Measurements from ENCODE around the gene CXCL3.
"Not testable (repeated sequence)": the region's sequence is repeated elsewhere in the genome, so short reads cannot be mapped to it uniquely, and the experiment has no call there.

The CXCL3 gene

GRCh38 chr4:74038425-74039314, at the start of gene CXCL3:
Gene CXCL3 (minus strand): TSS chr4:74038689. CDS start chr4:74038611, 78 bp downstream.
- DNase-seq, result peak; percentile 60 to 71

DNA sequence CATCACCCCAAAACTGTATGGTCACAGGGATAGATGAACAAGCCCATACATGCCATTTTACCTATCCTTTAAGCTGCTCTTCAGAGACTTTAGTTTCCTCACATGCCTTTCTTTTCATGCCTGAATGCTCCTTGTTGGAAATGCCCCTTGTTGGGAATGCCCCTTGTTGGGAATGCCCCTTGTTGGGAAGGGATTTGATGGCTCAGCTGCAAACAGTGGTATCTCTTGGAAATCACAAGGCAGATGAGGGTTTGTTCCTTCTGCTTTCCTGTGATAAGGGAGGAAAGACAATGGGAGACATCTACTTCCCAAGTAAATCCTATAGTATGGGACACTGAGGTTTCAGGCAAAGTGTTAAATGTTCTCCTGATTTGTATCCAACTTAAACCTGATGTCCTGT, 49.0 kb upstream of the CXCL3 start:
- no peak for DNase-seq

DNA sequence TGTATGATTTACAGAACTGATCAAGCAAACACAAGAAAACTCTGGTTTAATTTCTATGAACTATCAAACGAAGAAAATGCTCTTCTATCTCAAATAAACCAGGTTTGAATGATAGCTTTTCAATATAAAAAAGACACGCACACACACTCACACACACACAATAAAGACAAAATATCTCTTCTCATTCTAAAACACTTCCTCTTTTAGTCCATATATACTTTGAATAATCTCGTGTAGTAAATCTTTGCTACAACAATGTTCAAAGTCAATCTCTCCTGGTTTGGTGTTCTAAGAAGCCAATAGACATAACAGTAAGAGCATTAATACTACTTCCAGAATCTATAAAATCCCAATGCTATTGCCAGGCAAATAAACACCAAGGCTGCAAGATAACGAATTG, 47.2 kb upstream of the CXCL3 start:
- peak; percentile 15 to 38 for DNase-seq

DNA sequence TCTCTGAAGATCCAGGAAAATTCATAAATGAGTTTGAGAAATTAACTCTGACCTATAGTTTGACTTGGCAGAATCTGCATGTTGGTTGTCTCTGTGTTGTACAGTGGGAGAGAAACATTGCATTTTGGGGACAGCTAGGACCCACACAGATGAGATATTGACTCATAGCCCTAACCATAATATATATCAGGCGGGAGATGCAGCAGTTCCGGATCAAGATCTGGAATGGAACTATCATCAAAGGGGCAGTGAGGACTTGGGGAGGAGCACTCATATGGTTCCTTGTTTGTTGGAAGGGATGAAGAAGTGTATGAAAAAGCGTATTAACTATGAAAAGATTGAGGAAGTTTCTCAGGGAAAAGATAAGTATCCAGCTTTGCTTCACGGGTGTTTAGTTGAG, 46.5 kb upstream of the CXCL3 start:
- DNase-seq, result no peak

DNA sequence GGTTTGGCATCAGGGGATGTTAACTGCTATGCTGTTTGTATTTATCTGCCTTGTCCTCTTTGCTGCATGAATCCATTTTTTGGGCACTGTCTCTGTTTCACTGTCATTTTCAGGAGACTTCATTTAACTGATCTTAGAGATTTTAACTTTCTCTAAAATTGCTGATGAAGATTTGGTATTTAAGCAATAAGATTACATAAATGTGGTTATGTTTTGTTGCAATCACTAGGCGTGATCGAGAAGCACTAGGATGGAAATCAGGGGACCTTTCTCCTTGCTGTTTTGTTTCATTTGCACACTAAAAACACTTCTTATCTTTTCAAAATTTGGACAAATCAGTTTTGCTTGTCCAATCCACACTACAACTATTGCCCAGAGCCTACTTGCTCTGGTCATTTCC, 45.1 kb upstream of the CXCL3 start:
- no peak for DNase-seq

DNA sequence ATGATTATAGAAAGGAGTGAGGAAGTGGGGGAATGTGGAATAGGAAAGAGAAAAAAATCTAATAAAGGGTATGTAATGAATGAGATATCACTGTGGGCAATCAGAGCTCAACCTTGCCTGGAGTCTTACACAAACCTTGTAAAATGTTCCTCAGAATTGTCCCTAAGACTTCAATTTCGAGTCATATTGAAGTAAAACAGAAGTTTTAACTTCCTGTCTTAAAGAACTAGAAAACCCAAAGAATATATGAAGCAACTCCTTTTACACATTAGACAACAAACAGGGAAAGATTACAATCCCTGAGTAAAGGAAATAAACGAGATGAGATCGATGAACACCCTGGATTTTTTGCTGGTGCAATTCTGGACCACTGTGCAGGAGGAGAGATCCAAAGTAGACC, 42.5 kb upstream of the CXCL3 start:
- no peak for DNase-seq

GRCh38 chr4:74080351-74080750, 41.9 kb upstream of the CXCL3 start:
- DNase-seq, result not testable (repeated sequence)

GRCh38 chr4:74079024-74079423, 40.5 kb upstream of the CXCL3 start:
- peak; percentile 64 for DNase-seq

- no peak for DNase-seq
Observed at GRCh38 chr4:74073358-74073757, 34.9 kb upstream of the CXCL3 start.

GRCh38 chr4:74072739-74073138, 34.2 kb upstream of the CXCL3 start:
- no peak for DNase-seq

DNA sequence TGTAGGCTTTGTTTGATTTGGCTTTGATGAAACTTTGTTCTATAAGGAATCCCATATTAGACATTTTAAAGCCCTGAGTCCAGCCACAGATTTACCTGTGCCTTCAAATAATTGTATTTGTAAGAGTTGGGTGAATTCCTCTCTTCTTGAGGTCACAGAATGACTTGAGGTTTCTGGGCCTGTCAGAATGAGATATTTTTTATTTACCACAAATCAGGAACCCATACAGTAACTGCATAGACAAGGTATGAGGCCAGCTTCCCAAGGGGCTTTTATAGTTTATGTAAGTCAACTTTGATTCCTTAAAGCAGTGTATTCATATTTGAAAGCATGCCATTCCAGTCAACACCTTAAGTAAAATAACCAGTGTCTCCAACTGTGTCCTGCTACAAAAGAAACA, 29.1 kb upstream of the CXCL3 start:
- DNase-seq, result no peak

DNA sequence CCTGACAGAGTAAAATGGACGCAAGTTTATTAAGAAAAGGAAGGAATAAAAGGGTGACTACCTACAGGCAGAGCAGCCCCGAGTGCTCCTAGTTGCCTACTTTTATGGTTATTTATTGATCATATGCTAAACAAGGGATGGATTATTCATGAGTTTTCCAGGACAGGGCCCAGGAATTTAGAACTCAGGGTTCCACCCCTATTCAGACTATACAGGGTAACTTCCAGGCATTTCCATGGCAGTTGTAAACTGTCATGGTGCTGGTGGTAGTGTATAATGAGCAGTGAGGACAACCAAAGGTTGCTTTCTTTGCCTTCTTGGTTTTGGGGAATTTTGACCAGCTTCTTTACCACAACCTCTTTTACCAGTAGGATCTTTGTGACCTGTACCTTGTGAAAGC, 27.7 kb upstream of the CXCL3 start:
- no peak for DNase-seq

GRCh38 chr4:74065115-74065642, 26.7 kb upstream of the CXCL3 start:
- no peak for DNase-seq

DNA sequence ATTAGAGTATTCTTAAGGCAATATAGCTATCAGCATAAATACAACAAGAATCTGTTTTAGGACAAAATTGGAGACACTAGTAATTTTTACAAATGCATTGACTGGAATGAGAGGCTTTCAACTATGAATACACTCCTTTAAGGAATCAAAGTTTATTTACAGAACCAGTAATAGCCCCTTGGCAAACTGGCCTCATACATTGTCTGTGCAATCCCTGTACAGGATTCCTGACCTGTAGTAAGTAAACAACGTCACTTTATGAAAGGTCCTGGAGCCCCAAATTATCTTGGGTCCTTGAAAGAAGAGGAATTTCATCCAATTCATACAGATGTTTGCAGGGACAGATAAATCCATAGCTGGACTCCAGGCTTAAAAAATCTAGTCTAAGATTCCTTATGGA, 25.4 kb upstream of the CXCL3 start:
- DNase-seq, result no peak

GRCh38 chr4:74062953-74063352, 24.5 kb upstream of the CXCL3 start:
- no peak for DNase-seq

DNA sequence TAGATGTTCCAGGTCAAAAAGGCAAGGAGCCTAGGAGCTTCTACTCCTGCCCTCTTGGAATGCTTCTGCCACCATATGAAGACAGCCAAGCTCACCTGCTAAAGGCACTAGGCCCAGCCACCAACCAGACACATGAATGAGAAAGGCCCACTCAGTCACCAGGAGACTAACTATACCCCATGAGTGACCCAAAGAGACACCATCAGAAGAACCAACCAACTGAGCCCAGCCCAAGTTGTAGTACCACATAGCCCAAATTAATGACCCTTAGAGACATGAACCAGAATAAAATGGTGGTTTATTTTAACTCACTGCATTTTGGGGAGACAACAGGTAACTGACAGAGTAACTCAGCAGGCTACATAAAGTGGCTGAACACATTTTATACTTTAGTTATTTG, 22.9 kb upstream of the CXCL3 start:
- no peak for DNase-seq

- no peak for DNase-seq
Observed at GRCh38 chr4:74059161-74059829, 20.8 kb upstream of the CXCL3 start.

- DNase-seq, result no peak
Observed at GRCh38 chr4:74058048-74058651, 19.7 kb upstream of the CXCL3 start.

GRCh38 chr4:74057588-74057987, 19.1 kb upstream of the CXCL3 start:
- DNase-seq, result no peak

DNA sequence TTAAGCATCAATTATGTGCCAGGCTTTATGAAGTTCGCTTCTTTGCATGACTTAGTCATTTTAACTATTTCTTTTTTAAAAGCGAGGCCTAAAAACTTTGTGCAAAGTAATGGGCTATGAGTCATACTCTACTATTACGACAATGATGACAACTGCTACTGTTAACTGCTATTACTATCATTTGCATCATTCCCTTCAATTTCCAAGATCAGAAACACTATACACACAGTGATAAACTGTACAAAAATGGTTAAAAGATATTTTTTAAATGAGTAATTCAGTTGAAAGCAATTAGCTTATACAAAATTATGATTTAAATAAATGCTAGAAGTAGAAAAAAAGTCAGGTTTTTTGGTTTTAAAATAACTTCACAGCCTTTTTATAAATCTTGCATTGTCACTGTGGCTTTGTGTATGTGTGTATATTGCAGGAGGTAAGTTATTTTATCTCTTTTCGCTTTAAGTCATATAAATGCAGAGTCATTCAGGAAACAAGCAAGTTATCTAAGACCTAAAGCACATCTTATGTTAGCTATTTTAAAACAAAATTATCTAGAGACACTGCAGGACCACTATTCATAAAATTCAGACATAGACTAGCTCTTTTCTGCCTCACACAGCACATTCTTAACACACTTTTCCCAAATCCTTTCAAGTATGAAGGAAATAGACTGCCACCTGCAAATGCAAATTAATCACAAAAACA, 18.5 kb upstream of the CXCL3 start:
- DNase-seq, result peak; percentile 27 to 29

- DNase-seq, result peak; percentile 27 to 29
Observed at GRCh38 chr4:74056114-74056857, 17.8 kb upstream of the CXCL3 start.

DNA sequence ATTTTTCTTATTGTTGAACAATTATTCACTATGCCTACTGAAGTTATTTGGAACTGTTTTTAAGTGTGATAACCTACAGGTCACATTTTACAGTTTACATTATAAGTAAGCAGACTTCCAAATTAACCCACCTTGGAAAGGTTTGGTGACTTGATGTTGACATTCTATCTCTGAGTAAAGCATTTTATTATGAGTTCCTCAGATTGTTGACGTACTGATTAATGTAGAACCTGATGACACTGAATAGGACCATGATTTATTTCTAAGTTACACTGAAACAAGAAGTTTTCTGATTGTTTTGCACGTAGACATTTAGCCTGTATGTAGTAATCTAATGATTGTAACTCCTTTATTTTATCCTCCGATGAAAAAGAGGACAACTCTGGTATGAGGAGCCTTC, 17.0 kb upstream of the CXCL3 start:
- no peak for DNase-seq
